ENCODE results near the gene FXYD3.

DNA sequence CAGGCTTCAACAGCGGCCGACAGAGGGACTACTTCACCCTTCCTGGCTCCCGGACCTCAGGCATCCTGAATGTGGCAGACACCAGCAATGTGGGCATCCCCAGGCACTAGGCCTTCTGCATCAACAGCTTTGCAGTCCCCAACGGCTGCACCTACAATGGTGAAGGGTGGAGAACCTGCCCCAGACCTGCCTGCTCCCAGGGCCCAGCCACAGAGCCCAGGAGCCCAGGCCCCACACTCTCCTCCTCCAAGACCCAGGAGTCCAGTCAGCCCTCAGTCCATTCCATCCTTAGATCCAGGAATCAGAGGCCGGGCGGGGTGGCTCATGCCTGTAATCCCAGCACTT is 39.6 kb upstream of the FXYD3 start:
- TF ChIP-seq, protein P1, sequence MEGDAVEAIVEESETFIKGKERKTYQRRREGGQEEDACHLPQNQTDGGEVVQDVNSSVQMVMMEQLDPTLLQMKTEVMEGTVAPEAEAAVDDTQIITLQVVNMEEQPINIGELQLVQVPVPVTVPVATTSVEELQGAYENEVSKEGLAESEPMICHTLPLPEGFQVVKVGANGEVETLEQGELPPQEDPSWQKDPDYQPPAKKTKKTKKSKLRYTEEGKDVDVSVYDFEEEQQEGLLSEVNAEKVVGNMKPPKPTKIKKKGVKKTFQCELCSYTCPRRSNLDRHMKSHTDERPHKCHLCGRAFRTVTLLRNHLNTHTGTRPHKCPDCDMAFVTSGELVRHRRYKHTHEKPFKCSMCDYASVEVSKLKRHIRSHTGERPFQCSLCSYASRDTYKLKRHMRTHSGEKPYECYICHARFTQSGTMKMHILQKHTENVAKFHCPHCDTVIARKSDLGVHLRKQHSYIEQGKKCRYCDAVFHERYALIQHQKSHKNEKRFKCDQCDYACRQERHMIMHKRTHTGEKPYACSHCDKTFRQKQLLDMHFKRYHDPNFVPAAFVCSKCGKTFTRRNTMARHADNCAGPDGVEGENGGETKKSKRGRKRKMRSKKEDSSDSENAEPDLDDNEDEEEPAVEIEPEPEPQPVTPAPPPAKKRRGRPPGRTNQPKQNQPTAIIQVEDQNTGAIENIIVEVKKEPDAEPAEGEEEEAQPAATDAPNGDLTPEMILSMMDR (optimal IDR thresholded peaks at IDR 0.05 in 1 of 3, IDR thresholded peaks at IDR 0.05 in 1 of 3, conservative IDR thresholded peaks at IDR 0.05 in 1 of 3; ENCODE audit: extremely low read depth in 1 of 3, insufficient read depth in 2 of 3, low read length in 3 of 3) = no peak
- no peak for TF ChIP-seq EZH2 (IDR thresholded peaks at IDR 0.05; ENCODE audit: low read length)

All from keratinocyte (primary cell).